Sigmoid colon (tissue), 4 donors: Measurements from ENCODE around the gene RARA.

ENCODE experiments used
- EP300 ChIP-seq, 4 donors: sonication (generic); formaldehyde crosslinking; IDR thresholded peaks; one replicate each; pipeline ENCODE4 v1.6.1; 2017; ENCODE audit warnings: antibody characterized with exemption in 4 of 4
- POLR2A ChIP-seq, 2 donors: fragments of 450-650 bp; IDR thresholded peaks; one replicate each; pipeline ENCODE4 v1.6.1; 2016; ENCODE audit warnings: antibody characterized with exemption in 2 of 2, mild to moderate bottlenecking in 2 of 2, moderate library complexity in 2 of 2
- POLR2AphosphoS5 ChIP-seq, 4 donors: sonication (generic); formaldehyde crosslinking; IDR thresholded peaks; one replicate each; pipeline ENCODE4 v1.6.1; 2017; ENCODE audit warnings: antibody characterized with exemption in 4 of 4
- TF ChIP-seq, protein P1 (sequence below), 4 experiments: fragments of 450-650 bp in 3 of 4; fragments of 200-600 bp in 1 of 4; IDR thresholded peaks; one replicate each; pipeline ENCODE4 v1.5.1; 2016 to 2019; ENCODE audit warnings: antibody characterized with exemption in 4 of 4, mild to moderate bottlenecking in 3 of 4, moderate library complexity in 2 of 4

DNA sequence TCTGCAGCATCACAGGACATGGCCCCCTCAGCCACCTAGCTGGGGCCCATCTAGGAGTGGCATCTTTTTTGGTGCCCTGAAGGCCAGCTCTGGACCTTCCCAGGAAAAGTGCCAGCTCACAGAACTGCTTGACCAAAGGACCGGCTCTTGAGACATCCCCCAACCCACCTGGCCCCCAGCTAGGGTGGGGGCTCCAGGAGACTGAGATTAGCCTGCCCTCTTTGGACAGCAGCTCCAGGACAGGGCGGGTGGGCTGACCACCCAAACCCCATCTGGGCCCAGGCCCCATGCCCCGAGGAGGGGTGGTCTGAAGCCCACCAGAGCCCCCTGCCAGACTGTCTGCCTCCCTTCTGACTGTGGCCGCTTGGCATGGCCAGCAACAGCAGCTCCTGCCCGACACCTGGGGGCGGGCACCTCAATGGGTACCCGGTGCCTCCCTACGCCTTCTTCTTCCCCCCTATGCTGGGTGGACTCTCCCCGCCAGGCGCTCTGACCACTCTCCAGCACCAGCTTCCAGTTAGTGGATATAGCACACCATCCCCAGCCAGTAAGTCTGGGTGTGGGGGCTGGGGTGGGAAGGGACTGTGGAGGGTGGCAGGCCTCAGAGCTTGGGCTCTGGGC lies 22.0 kb downstream of the RARA start:
- TF ChIP-seq, protein P1, sequence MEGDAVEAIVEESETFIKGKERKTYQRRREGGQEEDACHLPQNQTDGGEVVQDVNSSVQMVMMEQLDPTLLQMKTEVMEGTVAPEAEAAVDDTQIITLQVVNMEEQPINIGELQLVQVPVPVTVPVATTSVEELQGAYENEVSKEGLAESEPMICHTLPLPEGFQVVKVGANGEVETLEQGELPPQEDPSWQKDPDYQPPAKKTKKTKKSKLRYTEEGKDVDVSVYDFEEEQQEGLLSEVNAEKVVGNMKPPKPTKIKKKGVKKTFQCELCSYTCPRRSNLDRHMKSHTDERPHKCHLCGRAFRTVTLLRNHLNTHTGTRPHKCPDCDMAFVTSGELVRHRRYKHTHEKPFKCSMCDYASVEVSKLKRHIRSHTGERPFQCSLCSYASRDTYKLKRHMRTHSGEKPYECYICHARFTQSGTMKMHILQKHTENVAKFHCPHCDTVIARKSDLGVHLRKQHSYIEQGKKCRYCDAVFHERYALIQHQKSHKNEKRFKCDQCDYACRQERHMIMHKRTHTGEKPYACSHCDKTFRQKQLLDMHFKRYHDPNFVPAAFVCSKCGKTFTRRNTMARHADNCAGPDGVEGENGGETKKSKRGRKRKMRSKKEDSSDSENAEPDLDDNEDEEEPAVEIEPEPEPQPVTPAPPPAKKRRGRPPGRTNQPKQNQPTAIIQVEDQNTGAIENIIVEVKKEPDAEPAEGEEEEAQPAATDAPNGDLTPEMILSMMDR (IDR thresholded peaks at IDR 0.05) = no peak
- TF ChIP-seq POLR2AphosphoS5 (IDR thresholded peaks at IDR 0.05) (no peak), POLR2A (IDR thresholded peaks at IDR 0.05) (no peak), EP300 (IDR thresholded peaks at IDR 0.05) (no peak)
